ENCODE results near the gene LARGE1. TPM values are rescaled to one million over a fixed set of nuclear protein-coding genes. Genes with fewer than 3 reads are reported as not detected.

The LARGE1 gene
- polyA plus RNA-seq, 1 experiment = 8.5 TPM

- no peak for DNase-seq (ENCODE audit: low read depth)
- H3K27me3 ChIP-seq (ENCODE audit: control insufficient read depth, insufficient read depth, low read length) = no peaks in the 10 kb centered on the region
- CTCF ChIA-PET = interaction anchor here (0.8 kb wide), 1 partner anchor 12 kb away, joined by 3 read pairs; no protein-coding TSS in a partner anchor
- no peaks in the 10 kb centered on the region for H3K36me3 ChIP-seq (ENCODE audit: control insufficient read depth, insufficient read depth, low read length)
- POLR2A ChIA-PET = no interaction called here
- TF ChIP-seq, protein P1, sequence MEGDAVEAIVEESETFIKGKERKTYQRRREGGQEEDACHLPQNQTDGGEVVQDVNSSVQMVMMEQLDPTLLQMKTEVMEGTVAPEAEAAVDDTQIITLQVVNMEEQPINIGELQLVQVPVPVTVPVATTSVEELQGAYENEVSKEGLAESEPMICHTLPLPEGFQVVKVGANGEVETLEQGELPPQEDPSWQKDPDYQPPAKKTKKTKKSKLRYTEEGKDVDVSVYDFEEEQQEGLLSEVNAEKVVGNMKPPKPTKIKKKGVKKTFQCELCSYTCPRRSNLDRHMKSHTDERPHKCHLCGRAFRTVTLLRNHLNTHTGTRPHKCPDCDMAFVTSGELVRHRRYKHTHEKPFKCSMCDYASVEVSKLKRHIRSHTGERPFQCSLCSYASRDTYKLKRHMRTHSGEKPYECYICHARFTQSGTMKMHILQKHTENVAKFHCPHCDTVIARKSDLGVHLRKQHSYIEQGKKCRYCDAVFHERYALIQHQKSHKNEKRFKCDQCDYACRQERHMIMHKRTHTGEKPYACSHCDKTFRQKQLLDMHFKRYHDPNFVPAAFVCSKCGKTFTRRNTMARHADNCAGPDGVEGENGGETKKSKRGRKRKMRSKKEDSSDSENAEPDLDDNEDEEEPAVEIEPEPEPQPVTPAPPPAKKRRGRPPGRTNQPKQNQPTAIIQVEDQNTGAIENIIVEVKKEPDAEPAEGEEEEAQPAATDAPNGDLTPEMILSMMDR (IDR thresholded peaks at IDR 0.05; ENCODE audit: insufficient read depth, low read depth, low read length) = no peak
- H3K4me3 ChIP-seq (ENCODE audit: low read depth, low read length) = no peak overlapping the region
Observed at GRCh38 chr22:33421859-33422258, 498.4 kb downstream of the LARGE1 start.

DNA sequence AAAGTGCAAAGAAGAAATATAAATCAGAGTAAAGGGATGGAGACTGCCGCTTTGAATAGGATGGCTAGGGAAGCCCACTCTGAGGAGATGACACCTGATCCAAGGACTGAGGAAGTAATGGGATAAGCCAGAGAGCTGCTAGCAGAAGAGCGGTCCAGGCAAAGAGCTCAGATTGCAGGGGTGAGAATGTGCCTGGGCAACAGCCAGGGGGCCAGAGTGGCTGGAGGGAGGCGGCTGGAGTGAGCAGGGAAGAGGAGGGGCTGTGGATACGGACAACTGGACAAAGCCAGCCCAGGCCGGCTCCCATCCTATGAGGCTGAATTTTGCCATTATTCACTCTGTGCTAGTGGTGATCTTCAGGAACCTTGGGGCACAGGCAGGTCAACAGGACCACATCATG lies 501.8 kb downstream of the LARGE1 start:
- TF ChIP-seq, protein P1 (IDR thresholded peaks at IDR 0.05; ENCODE audit: insufficient read depth, low read depth, low read length) = no peak
- H3K36me3 ChIP-seq (ENCODE audit: control insufficient read depth, insufficient read depth, low read length) = no peaks in the 10 kb centered on the region
- CTCF ChIA-PET = no interaction called here
- no peak for DNase-seq (ENCODE audit: low read depth)
- no peaks in the 10 kb centered on the region for H3K27me3 ChIP-seq (ENCODE audit: control insufficient read depth, insufficient read depth, low read length)
- POLR2A ChIA-PET = no interaction called here
- H3K4me3 ChIP-seq (ENCODE audit: low read depth, low read length) = no peak overlapping the region

- no peaks in the 10 kb centered on the region for H3K27me3 ChIP-seq (ENCODE audit: control insufficient read depth, insufficient read depth, low read length)
- CTCF ChIA-PET = interaction anchor here (1.3 kb wide), 1 partner anchor 104 kb away, joined by 5 read pairs; no protein-coding TSS in a partner anchor
- no peaks in the 10 kb centered on the region for H3K36me3 ChIP-seq (ENCODE audit: control insufficient read depth, insufficient read depth, low read length)
- no peak for DNase-seq (ENCODE audit: low read depth)
- POLR2A ChIA-PET = no interaction called here
- TF ChIP-seq, protein P1 (IDR thresholded peaks at IDR 0.05; ENCODE audit: insufficient read depth, low read depth, low read length) = no peak
- H3K4me3 ChIP-seq (ENCODE audit: low read depth, low read length) = no peak overlapping the region
Observed at GRCh38 chr22:33415401-33415800, 504.9 kb downstream of the LARGE1 start.

- TF ChIP-seq, protein P1 (IDR thresholded peaks at IDR 0.05; ENCODE audit: insufficient read depth, low read depth, low read length) = no peak
- Histone ChIP-seq H3K4me3 (ENCODE audit: low read depth, low read length) (no peak overlapping the region), H3K36me3 (ENCODE audit: control insufficient read depth, insufficient read depth, low read length) (no peaks in the 10 kb centered on the region), H3K27me3 (ENCODE audit: control insufficient read depth, insufficient read depth, low read length) (no peaks in the 10 kb centered on the region)
- no peak for DNase-seq (ENCODE audit: low read depth)
- ChIA-PET CTCF (no interaction called here), POLR2A (no interaction called here)
Observed at GRCh38 chr22:33409079-33409478, 511.2 kb downstream of the LARGE1 start.

DNA sequence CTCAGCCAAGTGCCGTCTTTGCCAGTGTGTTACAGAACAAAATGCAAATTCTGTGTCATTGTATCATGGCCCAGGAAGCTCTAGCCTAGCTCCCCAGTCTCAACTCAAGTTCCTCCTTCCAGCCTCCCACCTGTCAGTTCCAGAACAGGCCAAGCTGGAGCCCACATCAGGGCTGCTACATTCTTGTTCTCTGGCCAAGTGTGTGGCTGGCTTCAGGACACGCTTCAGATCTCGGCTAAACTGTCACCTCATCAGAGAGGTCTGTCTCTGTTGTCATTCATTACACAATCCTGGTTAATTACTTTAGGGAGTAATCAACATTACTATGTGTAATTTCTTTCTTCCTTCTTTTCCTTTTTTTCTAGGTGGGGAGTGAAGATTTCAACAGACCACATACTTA lies 515.1 kb downstream of the LARGE1 start:
- Histone ChIP-seq H3K4me3 (ENCODE audit: low read depth, low read length) (no peak overlapping the region), H3K36me3 (ENCODE audit: control insufficient read depth, insufficient read depth, low read length) (no peaks in the 10 kb centered on the region), H3K27me3 (ENCODE audit: control insufficient read depth, insufficient read depth, low read length) (no peaks in the 10 kb centered on the region)
- CTCF ChIA-PET = no interaction called here
- POLR2A ChIA-PET = no interaction called here
- no peak for DNase-seq (ENCODE audit: low read depth)
- TF ChIP-seq, protein P1 (IDR thresholded peaks at IDR 0.05; ENCODE audit: insufficient read depth, low read depth, low read length) = no peak

All from BJ (cell line).